IPS-18c (cell line): ENCODE results near the gene PHC2.

Source experiments
- H3K4me3 ChIP-seq: 2 replicates; pipeline ENCODE4 v1.7.0; 2013; ENCODE audit warnings: low read depth, mild to moderate bottlenecking, low read length, moderate library complexity; ENCODE audit not compliant: insufficient read depth
- H3K9me3 ChIP-seq: one replicate; pipeline ENCODE4 v1.6.1; 2013; ENCODE audit warnings: mild to moderate bottlenecking, low read length, moderate library complexity; ENCODE audit not compliant: control insufficient read depth, insufficient read depth

PHC2 gene

DNA sequence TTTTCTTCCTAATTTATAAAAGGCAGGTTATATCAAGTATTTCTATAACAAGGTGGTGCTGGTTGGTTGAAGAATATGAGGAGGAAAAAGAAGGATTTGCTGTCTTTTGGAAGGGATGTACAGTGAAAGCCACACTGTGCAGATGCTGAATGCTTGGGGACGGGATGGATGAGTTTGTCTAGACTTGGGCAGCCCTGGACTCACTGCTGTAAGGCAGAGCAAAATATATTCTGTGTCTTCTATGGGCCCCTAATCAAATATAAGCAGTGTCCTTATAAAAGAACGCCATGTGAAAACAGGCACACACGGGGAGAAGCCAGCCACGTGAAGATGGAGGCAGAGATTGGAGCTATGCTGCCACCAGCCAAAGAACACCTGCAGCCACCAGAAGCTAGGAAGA lies 47.4 kb downstream of the PHC2 start:
- Histone ChIP-seq H3K4me3 (no peak overlapping the region), H3K9me3 (no peaks in the 10 kb centered on the region)

DNA sequence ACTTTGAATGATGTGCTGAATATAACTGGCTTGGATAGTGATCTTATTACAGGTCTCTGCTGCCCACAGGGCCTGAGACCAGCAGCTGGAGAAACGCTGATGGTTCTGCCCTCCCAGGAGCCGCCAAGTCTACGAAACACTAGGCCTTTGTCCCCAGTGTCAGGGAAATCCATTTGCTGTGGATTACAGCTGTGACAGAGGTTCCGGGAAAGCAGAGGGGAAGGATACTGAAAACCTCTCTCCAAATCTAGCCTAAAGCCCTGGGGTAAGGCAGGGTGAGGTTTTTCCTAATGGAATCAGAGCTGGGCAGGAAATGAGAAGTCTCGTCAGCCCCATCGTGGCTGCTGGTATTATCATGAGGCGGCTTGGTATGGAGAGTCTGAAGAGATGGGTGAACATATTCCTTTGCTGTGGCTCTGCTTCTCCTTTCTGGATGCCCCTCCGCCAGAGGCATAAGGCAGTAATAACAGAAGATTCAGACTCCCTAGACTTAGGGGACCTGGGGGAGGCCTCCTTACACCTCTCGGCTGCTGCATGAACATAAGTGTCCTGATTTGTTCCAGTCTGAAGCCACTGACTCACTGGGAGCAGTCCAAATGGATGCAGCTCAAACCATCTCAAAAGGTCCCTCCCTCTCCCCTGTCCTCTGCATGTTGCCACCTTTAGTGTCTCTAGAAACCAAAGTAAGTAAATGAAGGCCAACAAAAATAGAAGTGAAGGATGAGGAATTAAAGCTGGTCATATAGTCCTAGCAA lies 48.1 kb downstream of the PHC2 start:
- no peak overlapping the region for H3K4me3 ChIP-seq

DNA sequence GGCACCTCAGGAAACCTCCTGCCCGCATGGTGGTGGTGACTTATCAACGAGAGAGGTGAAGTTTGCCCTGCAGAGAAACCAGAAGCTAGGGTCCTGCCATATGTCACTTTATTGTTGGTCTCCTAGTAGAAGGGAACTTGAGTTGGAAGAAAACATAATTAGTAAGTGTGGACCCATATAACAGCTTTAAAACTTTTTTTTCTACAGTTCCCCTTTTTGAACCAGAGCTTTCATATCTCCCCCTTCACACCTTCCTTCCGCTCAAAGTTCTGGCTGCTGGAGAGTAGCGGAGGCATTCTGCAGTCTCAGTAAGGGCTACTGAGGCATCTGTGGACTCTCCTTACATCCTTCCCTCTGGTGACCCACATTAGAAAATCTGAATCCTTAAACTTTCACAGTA lies 48.9 kb downstream of the PHC2 start:
- Histone ChIP-seq H3K4me3 (no peak overlapping the region), H3K9me3 (no peaks in the 10 kb centered on the region)

More for the DNA sequence above, 48.1 kb downstream of the PHC2 start:
- H3K9me3 ChIP-seq: no peaks in the 10 kb centered on the region

DNA sequence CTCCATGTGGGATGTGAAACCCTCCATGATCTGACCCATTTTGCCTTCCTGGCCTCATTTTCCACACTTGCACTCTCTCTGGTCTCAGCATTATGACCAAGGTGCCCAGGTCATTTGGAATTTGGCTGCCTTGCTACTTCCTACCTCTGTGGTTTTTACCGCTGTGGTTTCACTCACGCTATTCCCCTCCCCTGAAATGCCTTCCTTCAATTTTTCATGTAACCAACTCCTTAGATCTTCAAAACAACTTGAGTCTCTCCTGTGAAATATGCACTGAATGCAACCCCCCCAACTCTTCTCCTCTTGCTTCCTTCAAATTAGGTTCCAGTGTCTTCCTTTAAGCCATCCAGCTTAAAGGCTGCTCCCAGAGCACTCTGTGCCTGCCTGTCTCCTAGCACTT lies 50.1 kb downstream of the PHC2 start:
- Histone ChIP-seq H3K9me3 (no peaks in the 10 kb centered on the region), H3K4me3 (no peak overlapping the region)

DNA sequence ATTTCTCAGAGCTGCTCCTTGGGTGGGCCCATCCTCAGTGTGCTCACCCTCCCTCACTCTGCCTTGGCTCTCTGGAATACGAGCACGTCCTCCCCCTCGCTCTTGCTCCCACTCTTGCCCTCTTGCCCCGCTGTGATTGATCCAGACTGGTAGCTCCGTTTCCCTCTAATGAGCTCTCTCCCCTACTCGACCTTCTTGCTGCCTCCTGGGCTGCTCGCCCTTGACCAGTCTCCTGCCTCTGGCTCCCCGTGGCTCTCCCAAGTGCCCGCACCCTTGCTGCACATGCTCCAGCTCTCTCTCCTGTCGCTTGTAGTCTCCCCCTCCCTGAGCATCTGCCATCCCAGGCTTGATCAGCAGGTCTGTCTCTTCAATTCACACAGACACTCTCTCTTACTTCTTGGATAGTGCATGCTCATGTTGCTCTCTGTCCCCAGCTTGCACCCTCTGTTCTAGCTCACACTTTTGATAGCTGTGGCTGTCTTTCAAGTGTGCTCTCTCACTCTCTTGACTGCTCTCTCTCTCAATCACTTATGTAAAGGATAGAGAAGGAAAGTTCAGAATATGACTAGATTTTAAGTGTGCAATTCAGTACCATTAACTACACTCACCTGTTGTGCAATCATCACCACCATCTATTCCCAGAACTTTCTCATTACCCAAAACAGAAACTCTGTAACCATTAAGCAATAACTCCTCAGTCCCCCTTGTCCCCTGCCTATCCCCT lies 51.1 kb downstream of the PHC2 start:
- H3K4me3 ChIP-seq: no peak overlapping the region; the same call in 1 of the 2 replicates

DNA sequence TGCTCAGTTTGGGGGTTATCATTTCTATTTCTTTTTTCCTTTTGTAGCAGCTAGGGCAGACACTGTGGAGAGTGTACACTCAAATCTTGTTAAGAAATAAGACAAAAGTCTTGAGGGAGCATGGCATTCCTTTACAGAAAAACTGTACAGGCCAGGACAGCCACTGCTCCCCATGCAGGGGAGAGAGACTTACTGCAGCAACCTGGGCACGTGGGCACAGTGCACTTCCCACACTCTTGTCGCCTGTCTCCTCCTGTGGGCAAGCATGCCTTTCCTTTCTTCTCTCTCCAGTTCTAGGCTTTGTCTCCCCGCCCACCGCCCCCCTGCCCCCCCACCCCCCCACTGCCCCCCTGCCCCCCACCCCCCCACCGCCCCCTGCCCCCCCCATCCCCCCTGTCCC lies 51.9 kb downstream of the PHC2 start:
- Histone ChIP-seq H3K9me3 (no peaks in the 10 kb centered on the region), H3K4me3 (no peak overlapping the region)

More for the DNA sequence above, 51.1 kb downstream of the PHC2 start:
- H3K9me3 ChIP-seq: no peaks in the 10 kb centered on the region

DNA sequence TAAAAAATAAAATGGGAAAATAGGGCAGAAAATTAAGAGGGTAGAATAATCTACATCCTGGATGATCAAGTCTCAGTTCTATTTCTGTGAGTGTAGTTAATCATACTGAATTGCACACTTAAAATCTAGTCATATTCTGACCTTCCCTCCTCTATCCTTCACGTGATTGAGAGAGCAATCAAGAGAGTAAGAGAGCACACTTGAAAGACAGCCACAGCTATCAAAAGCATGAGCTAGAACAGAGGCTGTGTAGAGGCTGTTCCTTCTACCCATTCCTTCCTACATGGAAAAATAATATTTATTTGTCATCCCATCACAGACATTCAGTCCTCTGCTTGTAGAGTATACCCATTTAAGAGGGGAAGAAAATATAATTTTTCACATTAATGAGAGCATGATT lies 52.4 kb downstream of the PHC2 start:
- Histone ChIP-seq H3K4me3 (no peak overlapping the region), H3K9me3 (no peaks in the 10 kb centered on the region)

DNA sequence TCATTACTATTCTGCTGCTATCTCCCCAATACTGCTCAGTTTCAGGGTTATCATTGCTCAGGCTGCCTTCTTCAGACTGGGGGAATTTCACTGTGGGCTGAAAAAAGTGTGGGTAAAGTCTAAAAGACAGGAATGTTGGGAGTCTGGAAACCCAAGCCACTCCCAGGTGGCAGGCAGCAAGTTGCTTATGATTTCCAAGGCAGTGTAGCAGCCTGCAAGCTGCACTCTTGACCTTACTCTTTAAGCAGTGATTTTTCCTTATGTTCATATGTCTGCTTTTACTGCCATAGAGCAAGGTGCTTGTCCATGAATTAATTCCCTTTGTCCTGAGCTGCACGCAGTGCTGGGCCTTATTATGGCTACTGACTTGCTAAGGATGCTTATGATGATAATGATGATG lies 53.1 kb downstream of the PHC2 start:
- H3K9me3 ChIP-seq: no peaks in the 10 kb centered on the region
- no peak overlapping the region for H3K4me3 ChIP-seq

DNA sequence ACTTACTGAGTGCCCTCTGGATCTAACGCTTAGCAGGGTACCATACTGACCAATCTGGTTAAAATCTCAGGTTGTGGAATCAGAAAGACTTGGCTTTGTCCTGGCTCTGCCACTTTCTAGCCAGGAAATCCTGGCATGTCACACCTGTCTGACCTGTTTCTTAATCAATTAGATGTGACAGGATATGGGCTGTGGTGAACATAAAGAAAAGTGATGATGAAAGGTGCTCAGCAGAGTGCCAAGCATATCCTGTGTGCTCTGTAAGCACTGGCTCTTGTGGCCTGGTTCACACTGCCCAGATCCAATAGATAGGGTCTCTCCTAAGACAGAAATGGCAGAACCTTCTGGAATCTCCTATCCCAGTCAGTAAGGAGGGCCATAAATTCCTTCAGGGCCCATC lies 53.9 kb downstream of the PHC2 start:
- Histone ChIP-seq H3K4me3 (no peak overlapping the region), H3K9me3 (no peaks in the 10 kb centered on the region)

DNA sequence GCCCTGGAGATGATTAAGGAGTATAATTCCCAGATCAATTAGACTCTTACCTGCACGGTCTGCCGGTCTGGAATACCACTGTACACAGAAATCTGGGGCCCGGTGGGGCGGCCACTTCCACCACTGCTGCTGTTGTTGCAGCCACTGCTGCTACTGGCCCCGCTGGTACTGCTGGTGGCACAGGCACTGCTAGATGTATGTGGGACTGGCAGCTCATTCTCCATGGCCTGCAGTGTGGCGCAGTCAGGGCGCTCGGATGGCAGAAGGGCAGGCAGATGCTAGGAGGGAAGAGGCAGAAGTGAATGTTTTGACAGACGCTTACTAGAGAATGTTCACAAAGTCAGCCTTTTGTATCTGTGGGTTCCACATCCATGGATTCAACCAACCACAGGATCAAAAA lies 55.6 kb downstream of the PHC2 start:
- Histone ChIP-seq H3K9me3 (no peaks in the 10 kb centered on the region), H3K4me3 (no peak overlapping the region)

DNA sequence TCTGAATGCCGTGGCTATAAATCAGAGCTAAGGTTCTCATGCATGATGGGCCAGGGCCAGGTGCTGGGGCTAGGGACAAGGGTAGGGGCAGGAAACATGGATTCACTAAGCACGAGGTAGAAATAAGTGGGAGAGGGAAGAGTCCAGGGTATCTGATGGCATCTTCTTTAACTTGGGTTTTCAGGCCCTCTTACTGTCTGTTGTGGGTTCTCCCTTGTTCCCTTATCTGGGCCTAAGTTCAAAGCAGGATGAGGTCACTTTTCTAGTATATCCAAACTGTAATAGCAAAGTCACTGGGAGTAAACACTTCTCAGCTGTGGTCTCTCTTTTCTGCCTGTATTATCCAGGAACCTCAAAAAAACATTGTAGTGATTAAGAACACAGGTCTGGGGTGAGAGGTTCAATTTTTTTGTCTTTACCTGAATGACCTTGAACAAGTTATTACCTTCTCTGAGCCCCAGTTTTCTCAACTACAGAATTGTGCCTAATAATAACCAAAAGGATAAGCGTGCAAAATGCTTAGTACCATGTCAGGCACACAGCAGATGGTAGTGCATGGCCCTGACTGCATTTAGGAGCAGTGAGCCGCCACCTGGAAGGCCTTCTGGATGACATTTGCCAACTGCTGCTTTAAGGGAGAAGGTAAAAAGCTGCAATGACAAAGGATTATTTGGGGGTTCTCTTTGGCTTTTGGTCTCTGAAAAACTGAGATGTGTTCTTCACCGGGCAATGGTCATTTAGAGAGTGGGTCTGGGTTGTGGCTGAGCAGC lies 56.4 kb downstream of the PHC2 start:
- Histone ChIP-seq H3K9me3 (no peaks in the 10 kb centered on the region), H3K4me3 (no peak overlapping the region)

DNA sequence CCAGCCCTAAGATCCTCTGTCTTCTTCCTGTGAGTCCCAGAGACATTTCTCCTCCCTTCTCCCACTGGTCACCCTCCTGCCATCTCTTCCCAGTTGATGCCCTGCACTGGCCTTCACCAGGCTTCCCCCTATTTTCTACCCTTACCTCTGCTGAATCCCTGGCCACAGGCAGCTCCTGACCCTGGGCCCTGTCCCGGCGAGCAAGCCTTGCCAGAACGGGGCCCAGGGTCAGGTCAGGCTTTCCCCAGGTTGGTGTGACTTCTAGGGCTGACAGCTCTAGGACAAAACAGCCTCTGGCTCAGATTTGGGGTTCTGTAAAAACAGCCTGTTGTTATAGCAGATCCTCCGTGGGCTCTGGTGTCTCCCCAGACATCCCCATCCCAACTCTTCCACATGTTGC lies 57.3 kb downstream of the PHC2 start:
- no peak overlapping the region for H3K4me3 ChIP-seq

DNA sequence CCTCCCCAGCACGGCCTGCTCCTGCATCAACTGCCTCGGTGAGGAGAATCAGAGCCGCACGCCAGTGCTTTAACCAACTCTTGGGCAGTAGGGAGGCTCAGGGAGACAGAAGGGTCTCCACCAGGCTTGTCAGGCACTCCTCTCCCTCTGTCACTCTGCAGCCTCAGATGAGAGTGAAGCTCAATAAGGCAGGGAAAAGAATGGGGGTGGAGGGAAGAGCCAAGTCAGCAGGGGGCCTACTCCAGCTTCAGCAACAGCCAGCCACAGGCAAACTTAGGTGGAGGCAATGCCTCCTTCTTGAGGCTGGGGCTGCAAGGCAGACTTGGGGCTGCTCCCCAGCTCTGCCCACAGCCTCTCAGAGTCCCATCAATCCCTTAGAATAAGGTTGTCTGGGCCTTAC lies 58.2 kb downstream of the PHC2 start:
- Histone ChIP-seq H3K4me3 (no peak overlapping the region), H3K9me3 (no peaks in the 10 kb centered on the region)

More for the DNA sequence above, 57.3 kb downstream of the PHC2 start:
- H3K9me3 ChIP-seq: no peaks in the 10 kb centered on the region

DNA sequence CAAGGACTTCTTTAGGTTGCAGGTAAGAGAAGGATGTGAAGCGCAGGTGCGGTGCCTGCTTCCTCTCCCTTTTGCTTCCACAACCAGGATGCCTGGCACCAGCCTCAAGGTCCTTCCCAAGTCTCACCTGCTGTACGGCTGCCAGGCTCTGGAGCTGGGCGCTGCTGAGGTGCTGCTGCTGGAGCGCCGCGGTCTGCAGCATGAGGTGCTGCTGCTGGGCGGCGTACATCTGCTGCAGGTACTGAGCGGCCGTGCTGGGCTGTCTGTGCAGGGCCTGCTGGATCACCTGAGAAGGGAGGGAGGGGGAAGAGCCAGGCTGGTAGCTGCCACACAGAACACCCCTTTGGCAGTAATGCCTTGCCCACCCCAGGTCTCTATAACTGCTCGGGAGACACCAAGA lies 58.7 kb downstream of the PHC2 start:
- Histone ChIP-seq H3K9me3 (no peaks in the 10 kb centered on the region), H3K4me3 (no peak overlapping the region)

DNA sequence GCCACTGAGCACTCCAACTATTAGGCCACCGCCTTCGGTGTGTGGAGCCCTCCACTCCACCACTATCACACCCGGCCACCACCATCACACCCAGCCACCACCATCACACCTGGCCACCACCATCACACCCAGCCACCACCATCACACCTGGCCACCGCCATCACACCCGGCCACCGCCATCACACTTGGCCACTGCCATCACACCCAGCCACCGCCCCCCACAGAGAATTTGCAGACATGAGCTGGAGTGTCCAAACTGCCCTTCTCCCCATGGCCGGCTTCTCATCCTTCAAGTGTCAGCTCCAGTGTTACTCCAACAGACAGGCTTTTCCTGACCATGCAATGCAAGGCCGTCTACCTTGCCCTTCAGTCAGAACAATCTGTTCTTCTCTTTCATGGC lies 59.6 kb downstream of the PHC2 start:
- Histone ChIP-seq H3K9me3 (no peaks in the 10 kb centered on the region), H3K4me3 (no peak overlapping the region)

DNA sequence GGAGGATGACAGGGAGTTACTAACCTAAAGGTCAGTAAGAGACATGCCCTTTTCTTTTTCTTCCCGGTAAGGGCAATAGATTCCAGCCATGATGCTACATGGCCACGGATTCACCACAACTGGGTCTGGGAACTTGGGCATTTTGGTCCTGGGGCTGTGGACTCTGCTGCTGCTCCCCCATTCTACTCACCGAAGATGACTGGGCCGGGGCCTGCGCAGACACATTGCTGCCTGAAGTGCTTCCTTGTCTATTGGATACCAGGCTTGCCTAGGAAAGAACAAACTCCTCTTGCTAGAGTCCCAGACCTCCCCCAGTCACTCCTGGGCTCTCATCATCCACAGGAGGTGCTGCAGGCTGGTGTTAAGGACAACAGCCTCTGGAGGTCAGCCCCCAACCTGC lies 60.1 kb downstream of the PHC2 start:
- H3K4me3 ChIP-seq: no peak overlapping the region
- no peaks in the 10 kb centered on the region for H3K9me3 ChIP-seq

DNA sequence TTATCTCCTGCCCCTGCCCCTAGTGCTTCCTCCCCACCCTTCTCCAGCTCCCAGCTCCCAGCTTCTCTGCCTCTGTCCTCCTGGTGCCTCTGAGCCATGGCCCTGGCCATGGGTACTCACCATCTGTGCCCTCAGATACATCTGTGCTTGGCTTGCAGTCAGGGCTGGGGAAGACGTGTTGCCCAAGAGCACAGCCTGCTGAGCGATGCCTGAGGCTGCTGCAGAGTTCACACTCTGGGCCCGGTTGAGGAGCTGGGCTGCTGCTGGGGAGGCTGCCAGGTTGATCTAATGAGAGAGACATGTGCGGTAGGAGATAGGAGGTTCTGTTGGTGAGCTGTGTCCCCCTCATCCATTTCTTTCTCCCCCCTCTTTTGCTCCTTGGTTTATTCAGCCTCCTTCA lies 60.6 kb downstream of the PHC2 start:
- no peak overlapping the region for H3K4me3 ChIP-seq
- H3K9me3 ChIP-seq: no peaks in the 10 kb centered on the region

DNA sequence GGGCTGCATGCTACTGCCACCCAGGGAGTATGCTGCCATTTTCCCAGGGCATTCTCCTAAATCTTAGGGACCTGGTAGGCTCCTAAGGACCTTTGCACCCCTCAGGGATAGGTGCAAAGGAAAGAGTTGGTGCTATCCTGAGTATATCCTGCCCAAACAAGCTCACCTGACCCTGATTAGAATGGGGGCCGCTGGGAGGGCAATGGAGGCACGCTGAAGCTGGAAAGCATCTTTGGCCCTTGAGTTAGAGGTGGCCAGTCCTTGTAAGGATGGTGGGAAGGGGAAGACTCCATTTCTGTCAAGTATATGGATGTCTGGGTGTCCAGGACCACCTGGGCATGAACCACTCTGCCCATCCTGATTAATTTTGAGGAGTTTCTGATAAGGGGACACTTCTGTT lies 61.1 kb downstream of the PHC2 start:
- Histone ChIP-seq H3K9me3 (no peaks in the 10 kb centered on the region), H3K4me3 (no peak overlapping the region)
